ENCODE measurements around the gene RABEP1. TPM values are rescaled to one million over a fixed set of nuclear protein-coding genes. Genes with fewer than 3 reads are reported as not detected.
A peak's percentile ranks its signal among the peaks of the same experiment; 100 is the strongest.

Gene RABEP1
- total RNA-seq, 2 donors from 2014 or later, result 36.4 to 47.0 TPM

DNA sequence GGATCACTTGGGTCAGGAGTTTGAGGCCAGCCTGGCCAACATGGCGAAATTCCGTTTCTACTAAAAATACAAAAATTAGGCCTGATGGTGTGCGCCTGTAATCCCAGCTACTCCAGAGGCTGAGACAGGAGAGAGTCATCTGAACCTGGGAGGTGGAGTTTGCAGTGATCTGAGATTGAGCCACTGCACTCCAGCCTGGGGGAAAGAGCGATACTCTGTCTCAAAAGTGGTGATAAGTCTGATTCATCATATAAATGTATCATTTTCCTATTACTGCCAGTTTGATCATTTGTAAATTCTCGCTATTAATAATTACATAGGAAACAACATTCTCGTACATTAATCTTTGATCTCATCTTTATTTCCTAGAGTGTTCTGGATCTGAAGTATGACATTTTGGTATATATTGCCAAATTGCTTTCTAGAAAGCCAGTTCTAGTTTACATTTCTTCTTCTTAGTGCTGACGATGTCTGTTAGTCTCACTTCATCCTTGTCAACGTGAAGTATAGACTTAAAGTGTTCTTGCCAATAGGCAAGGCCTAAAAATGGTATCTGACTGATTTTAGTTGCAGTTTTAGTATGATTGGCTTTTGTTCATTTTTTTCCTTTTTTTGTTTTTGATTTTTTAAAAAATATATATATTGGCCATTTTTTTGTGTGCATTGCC, 9.7 kb downstream of the RABEP1 start:
- ATAC-seq (ENCODE audit: insufficient number of reproducible peaks, low FRiP score, low read depth) (no peak), DNase-seq (ENCODE audit: low spot score) (no peak)
- H3K9me3 ChIP-seq, result no peaks in the 10 kb centered on the region
- TF ChIP-seq, protein P1, sequence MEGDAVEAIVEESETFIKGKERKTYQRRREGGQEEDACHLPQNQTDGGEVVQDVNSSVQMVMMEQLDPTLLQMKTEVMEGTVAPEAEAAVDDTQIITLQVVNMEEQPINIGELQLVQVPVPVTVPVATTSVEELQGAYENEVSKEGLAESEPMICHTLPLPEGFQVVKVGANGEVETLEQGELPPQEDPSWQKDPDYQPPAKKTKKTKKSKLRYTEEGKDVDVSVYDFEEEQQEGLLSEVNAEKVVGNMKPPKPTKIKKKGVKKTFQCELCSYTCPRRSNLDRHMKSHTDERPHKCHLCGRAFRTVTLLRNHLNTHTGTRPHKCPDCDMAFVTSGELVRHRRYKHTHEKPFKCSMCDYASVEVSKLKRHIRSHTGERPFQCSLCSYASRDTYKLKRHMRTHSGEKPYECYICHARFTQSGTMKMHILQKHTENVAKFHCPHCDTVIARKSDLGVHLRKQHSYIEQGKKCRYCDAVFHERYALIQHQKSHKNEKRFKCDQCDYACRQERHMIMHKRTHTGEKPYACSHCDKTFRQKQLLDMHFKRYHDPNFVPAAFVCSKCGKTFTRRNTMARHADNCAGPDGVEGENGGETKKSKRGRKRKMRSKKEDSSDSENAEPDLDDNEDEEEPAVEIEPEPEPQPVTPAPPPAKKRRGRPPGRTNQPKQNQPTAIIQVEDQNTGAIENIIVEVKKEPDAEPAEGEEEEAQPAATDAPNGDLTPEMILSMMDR (IDR thresholded peaks at IDR 0.05), result no peak
- no peak overlapping the region for H3K4me3 ChIP-seq
- no peaks in the 10 kb centered on the region for H3K36me3 ChIP-seq
- H3K27ac ChIP-seq, result no peak overlapping the region
- H3K4me1 ChIP-seq (ENCODE audit: control insufficient read depth in 1 of 2, low read depth in 2 of 2), result peaks cover 0 to 6% of the 10 kb centered on the region in 2 donors
- H3K27me3 ChIP-seq (replicated peaks; ENCODE audit: insufficient read depth), result no peaks in the 10 kb centered on the region

DNA sequence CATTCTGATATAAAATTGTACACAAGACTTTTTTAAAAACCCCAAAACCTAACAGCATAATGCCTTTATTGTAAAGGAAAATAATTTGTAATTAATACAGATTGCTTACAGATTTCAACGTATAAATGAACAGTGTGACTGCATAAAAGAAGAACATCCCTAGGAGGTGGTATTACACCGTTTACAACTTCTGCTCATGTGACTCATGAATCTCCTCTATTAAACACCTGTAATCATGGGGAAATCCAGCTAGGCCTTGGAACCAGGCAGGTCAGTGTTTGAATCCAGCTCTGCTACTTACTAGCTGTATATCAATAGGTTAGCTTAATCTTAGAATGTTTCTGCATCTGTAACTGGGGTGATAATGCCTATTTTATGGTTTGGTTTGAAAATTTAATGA, 15.2 kb downstream of the RABEP1 start:
- H3K27me3 ChIP-seq (replicated peaks; ENCODE audit: insufficient read depth), result no peaks in the 10 kb centered on the region
- H3K9me3 ChIP-seq, result no peaks in the 10 kb centered on the region
- peaks cover 0 to 26% of the 10 kb centered on the region in 2 donors for H3K4me1 ChIP-seq (ENCODE audit: control insufficient read depth in 1 of 2, low read depth in 2 of 2)
- H3K27ac ChIP-seq, result no peak overlapping the region
- no peak for DNase-seq (ENCODE audit: low spot score)
- no peaks in the 10 kb centered on the region for H3K36me3 ChIP-seq
- TF ChIP-seq, protein P1 (IDR thresholded peaks at IDR 0.05), result no peak
- H3K4me3 ChIP-seq, result no peak overlapping the region
- ATAC-seq (ENCODE audit: insufficient number of reproducible peaks, low FRiP score, low read depth), result no peak

DNA sequence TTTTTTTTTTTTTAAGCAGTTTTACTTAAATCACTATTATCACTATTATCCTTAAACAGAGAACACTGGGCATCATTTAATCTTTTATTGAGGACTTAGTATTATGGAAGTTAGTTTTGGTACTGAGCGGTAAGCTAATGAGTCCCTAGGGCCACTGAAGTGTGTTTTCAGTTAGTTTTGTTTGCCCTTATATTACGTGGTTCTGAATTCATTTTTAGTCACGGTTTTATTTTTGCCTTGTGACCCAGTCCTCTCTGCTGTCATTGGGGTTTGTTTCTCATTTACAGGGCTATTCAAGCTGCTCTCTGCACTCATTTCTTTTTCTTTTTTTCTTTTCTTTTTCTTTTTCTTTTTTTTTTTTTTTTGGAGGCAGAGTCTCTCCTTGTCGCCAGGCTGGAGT, 17.3 kb downstream of the RABEP1 start:
- Histone ChIP-seq H3K4me1 (ENCODE audit: control insufficient read depth in 1 of 2, low read depth in 2 of 2) (peaks cover 0 to 20% of the 10 kb centered on the region in 2 donors), H3K4me3 (no peak overlapping the region), H3K36me3 (no peaks in the 10 kb centered on the region), H3K27me3 (replicated peaks; ENCODE audit: insufficient read depth) (no peaks in the 10 kb centered on the region), H3K27ac (peak overlapping the region in 1 of 2 donors; percentile 54), H3K9me3 (no peaks in the 10 kb centered on the region)
- TF ChIP-seq, protein P1 (IDR thresholded peaks at IDR 0.05), result no peak
- ATAC-seq (ENCODE audit: insufficient number of reproducible peaks, low FRiP score, low read depth), result no peak
- DNase-seq (ENCODE audit: low spot score), result no peak

DNA sequence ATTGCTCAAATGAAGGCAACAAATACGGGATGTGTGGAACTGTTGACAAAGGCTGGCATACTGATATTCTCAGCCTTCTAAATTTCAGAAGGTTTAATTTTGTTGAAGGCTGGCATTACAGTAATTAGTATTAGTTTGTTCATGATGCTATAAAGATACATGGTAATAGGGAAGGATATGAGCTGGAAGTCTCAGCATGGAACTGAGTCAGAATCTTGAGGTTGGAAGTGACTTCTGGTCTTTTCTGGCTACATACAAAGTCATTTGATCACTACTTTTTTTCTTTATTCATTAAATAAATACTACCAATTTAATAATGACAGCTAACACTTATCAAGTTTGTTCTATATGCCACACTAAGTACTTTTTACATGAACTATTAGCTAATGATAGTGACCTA, 22.6 kb downstream of the RABEP1 start:
- TF ChIP-seq, protein P1 (IDR thresholded peaks at IDR 0.05), result no peak
- no peaks in the 10 kb centered on the region for H3K9me3 ChIP-seq
- H3K4me1 ChIP-seq (ENCODE audit: control insufficient read depth in 1 of 2, low read depth in 2 of 2), result peaks cover 0 to 23% of the 10 kb centered on the region in 2 donors
- no peak overlapping the region for H3K27ac ChIP-seq
- ATAC-seq (ENCODE audit: insufficient number of reproducible peaks, low FRiP score, low read depth) (no peak), DNase-seq (ENCODE audit: low spot score) (no peak)
- no peaks in the 10 kb centered on the region for H3K27me3 ChIP-seq (replicated peaks; ENCODE audit: insufficient read depth)
- H3K4me3 ChIP-seq, result no peak overlapping the region
- H3K36me3 ChIP-seq, result no peaks in the 10 kb centered on the region

DNA sequence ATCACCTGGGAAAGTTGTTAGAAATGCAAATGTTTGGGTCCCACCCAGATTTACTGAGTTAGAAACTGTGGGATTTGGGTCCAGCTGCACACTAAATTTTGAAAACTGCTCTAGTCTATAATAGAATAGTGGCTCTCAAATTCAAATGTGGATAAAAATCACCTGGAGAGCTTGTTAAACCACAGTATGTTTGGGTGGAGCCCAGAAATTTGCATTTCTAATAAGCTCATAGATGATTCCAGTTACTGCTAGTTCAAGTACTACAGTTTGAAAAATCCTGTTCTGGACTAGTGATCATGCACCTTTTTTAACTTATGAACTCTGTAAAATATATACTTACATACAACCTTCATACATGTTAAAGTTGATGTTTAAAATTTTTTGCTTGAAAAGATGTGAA, 27.8 kb downstream of the RABEP1 start:
- TF ChIP-seq, protein P1 (IDR thresholded peaks at IDR 0.05), result no peak
- ATAC-seq (ENCODE audit: insufficient number of reproducible peaks, low FRiP score, low read depth), result no peak
- H3K4me3 ChIP-seq, result no peak overlapping the region
- H3K4me1 ChIP-seq (ENCODE audit: control insufficient read depth in 1 of 2, low read depth in 2 of 2), result peaks cover 0 to 10% of the 10 kb centered on the region in 2 donors
- no peak for DNase-seq (ENCODE audit: low spot score)
- H3K9me3 ChIP-seq, result no peaks in the 10 kb centered on the region
- peaks cover 8% of the 10 kb centered on the region for H3K36me3 ChIP-seq
- no peaks in the 10 kb centered on the region for H3K27me3 ChIP-seq (replicated peaks; ENCODE audit: insufficient read depth)
- no peak overlapping the region for H3K27ac ChIP-seq
